AG10803 (cell line): ENCODE measurements around the gene PPP1R9A.

Source experiments
- DNase-seq: peaks from one replicate; pipeline ENCODE4 v3.0.0; 2010; ENCODE audit warnings: low read depth
- H3K4me3 ChIP-seq: 2 replicates; pipeline ENCODE4 v1.5.1; 2011; ENCODE audit warnings: mild to moderate bottlenecking, low read length, control low read depth
- CTCF ChIP-seq: conservative IDR thresholded peaks from 2 replicates; pipeline ENCODE4 v1.5.1; 2011; ENCODE audit warnings: mild to moderate bottlenecking, low read length, control low read depth, inconsistent platforms

Gene PPP1R9A

GRCh38 chr7:95047291-95047690 lies 139.9 kb downstream of the PPP1R9A start:
- TF ChIP-seq CTCF: no peak
- DNase-seq: no peak
- no peak overlapping the region for H3K4me3 ChIP-seq

- DNase-seq: no peak
- H3K4me3 ChIP-seq: no peak overlapping the region
- TF ChIP-seq CTCF: no peak
These were observed 145.2 kb downstream of the PPP1R9A start for GRCh38 chr7:95052566-95053094.

- no peak overlapping the region for H3K4me3 ChIP-seq
- TF ChIP-seq CTCF: no peak
- no peak for DNase-seq
These were observed 147.0 kb downstream of the PPP1R9A start for GRCh38 chr7:95054386-95054785.

GRCh38 chr7:95055295-95055694 lies 147.9 kb downstream of the PPP1R9A start:
- no peak for TF ChIP-seq CTCF
- H3K4me3 ChIP-seq: no peak overlapping the region
- DNase-seq: no peak

GRCh38 chr7:95056107-95056739 lies 148.8 kb downstream of the PPP1R9A start:
- no peak overlapping the region for H3K4me3 ChIP-seq
- DNase-seq: no peak
- TF ChIP-seq CTCF: no peak

- H3K4me3 ChIP-seq: no peak overlapping the region
- DNase-seq: no peak
- no peak for TF ChIP-seq CTCF
These were observed 149.5 kb downstream of the PPP1R9A start for GRCh38 chr7:95056901-95057300.

GRCh38 chr7:95059842-95060313 lies 152.5 kb downstream of the PPP1R9A start:
- no peak overlapping the region for H3K4me3 ChIP-seq
- no peak for TF ChIP-seq CTCF
- no peak for DNase-seq
